HG03565 (cell line): ENCODE results near the gene RNF166.

Source experiments
- ATAC-seq: cut with Tn5 transposase; IDR thresholded peaks from one replicate; pipeline ENCODE4 v1.9.1; 2021; ENCODE audit warnings: mild to moderate bottlenecking, moderate library complexity; ENCODE audit not compliant: unreplicated experiment

RNF166 gene

GRCh38 chr16:88724855-88725555 is 18.8 kb upstream of the RNF166 start:
- ATAC-seq, result no peak

- ATAC-seq, result no peak
Observed at GRCh38 chr16:88723911-88724310, 17.7 kb upstream of the RNF166 start.

GRCh38 chr16:88723507-88723887 is 17.3 kb upstream of the RNF166 start:
- ATAC-seq, result no peak

GRCh38 chr16:88722784-88723506 is 16.7 kb upstream of the RNF166 start:
- no peak for ATAC-seq

- ATAC-seq, result no peak
Observed at GRCh38 chr16:88721815-88722755, 15.9 kb upstream of the RNF166 start.

GRCh38 chr16:88721236-88721635 is 15.0 kb upstream of the RNF166 start:
- no peak for ATAC-seq

GRCh38 chr16:88720396-88720970 is 14.3 kb upstream of the RNF166 start:
- ATAC-seq, result no peak

- no peak for ATAC-seq
Observed at GRCh38 chr16:88719933-88720296, 13.7 kb upstream of the RNF166 start.

GRCh38 chr16:88719267-88719932 is 13.2 kb upstream of the RNF166 start:
- ATAC-seq, result no peak

- no peak for ATAC-seq
Observed at GRCh38 chr16:88718178-88718577, 12.0 kb upstream of the RNF166 start.

GRCh38 chr16:88716601-88717001 is 10.4 kb upstream of the RNF166 start:
- no peak for ATAC-seq

GRCh38 chr16:88716201-88716600 is 10.0 kb upstream of the RNF166 start:
- ATAC-seq, result no peak

GRCh38 chr16:88715312-88716190 is 9.3 kb upstream of the RNF166 start:
- ATAC-seq, result no peak

GRCh38 chr16:88714420-88715302 is 8.5 kb upstream of the RNF166 start:
- ATAC-seq, result no peak

- ATAC-seq, result no peak
Observed at GRCh38 chr16:88713568-88714419, 7.6 kb upstream of the RNF166 start.

- ATAC-seq, result no peak
Observed at GRCh38 chr16:88713054-88713453, 6.8 kb upstream of the RNF166 start.

- no peak for ATAC-seq
Observed at GRCh38 chr16:88712362-88712979, 6.3 kb upstream of the RNF166 start.
